DLD1 (cell line): ENCODE results near the gene RUNX1.

Experiments used
- in situ Hi-C: cut with HindIII; loops from 2 replicates; pipeline ENCODE4 v1.10.0; 2017; ENCODE audit warnings: low sequenced_read_pairs

The RUNX1 gene

GRCh38 chr21:35037384-35037765 is 11.7 kb downstream of the RUNX1 start:
- in situ Hi-C loops, result no loop called here

GRCh38 chr21:35036465-35037383 is 12.4 kb downstream of the RUNX1 start:
- in situ Hi-C loops, result no loop called here

GRCh38 chr21:35035581-35035980 is 13.5 kb downstream of the RUNX1 start:
- in situ Hi-C loops, result no loop called here

GRCh38 chr21:35035116-35035515 is 14.0 kb downstream of the RUNX1 start:
- in situ Hi-C loops, result no loop called here

- in situ Hi-C loops, result no loop called here
Observed at GRCh38 chr21:35034203-35034926, 14.7 kb downstream of the RUNX1 start.

GRCh38 chr21:35032474-35033263 is 16.4 kb downstream of the RUNX1 start:
- in situ Hi-C loops, result no loop called here

GRCh38 chr21:35028451-35028978 is 20.6 kb downstream of the RUNX1 start:
- in situ Hi-C loops, result no loop called here

- in situ Hi-C loops, result no loop called here
Observed at GRCh38 chr21:35027563-35028450, 21.3 kb downstream of the RUNX1 start.

GRCh38 chr21:35026617-35027562 is 22.2 kb downstream of the RUNX1 start:
- in situ Hi-C loops, result no loop called here

- in situ Hi-C loops, result no loop called here
Observed at GRCh38 chr21:35026153-35026500, 23.0 kb downstream of the RUNX1 start.

GRCh38 chr21:35025206-35026152 is 23.6 kb downstream of the RUNX1 start:
- in situ Hi-C loops, result no loop called here

- in situ Hi-C loops, result no loop called here
Observed at GRCh38 chr21:35024513-35024912, 24.6 kb downstream of the RUNX1 start.

- in situ Hi-C loops, result no loop called here
Observed at GRCh38 chr21:35024071-35024420, 25.1 kb downstream of the RUNX1 start.

- in situ Hi-C loops, result no loop called here
Observed at GRCh38 chr21:35023396-35024070, 25.6 kb downstream of the RUNX1 start.

GRCh38 chr21:35021546-35021945 is 27.6 kb downstream of the RUNX1 start:
- in situ Hi-C loops, result no loop called here

- in situ Hi-C loops, result no loop called here
Observed at GRCh38 chr21:35020902-35021301, 28.2 kb downstream of the RUNX1 start.

GRCh38 chr21:35020436-35020835 is 28.7 kb downstream of the RUNX1 start:
- in situ Hi-C loops, result no loop called here
